HG02970 (cell line): ENCODE measurements around the gene KCMF1.

Source experiments
- ATAC-seq: cut with Tn5 transposase; IDR thresholded peaks from one replicate; pipeline ENCODE4 v1.9.1; 2021; ENCODE audit warnings: mild to moderate bottlenecking, moderate library complexity, moderate number of reproducible peaks; ENCODE audit not compliant: unreplicated experiment, low FRiP score

The KCMF1 gene

DNA sequence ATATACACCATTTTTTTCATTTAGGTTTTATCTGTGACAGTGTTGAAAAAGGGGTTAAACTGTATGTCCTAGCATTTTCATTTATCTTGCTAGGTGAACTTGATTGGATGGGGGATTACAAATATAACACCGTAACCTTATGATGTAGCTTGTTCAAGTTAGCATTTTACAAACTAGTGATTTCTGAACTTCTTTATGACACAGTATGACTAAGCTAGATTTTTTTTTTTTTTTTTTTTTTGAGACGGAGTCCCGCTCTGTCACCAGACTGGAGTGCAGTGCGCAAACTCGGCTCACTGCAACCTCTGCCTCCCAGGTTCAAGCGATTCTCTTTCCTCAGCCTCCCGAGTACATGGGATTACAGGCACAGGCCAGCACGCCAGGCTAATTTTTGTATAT lies 47.1 kb downstream of the KCMF1 start:
- ATAC-seq = no peak

GRCh38 chr2:85019121-85019520 lies 48.2 kb downstream of the KCMF1 start:
- no peak for ATAC-seq

GRCh38 chr2:85022232-85022631 lies 51.3 kb downstream of the KCMF1 start:
- no peak for ATAC-seq

DNA sequence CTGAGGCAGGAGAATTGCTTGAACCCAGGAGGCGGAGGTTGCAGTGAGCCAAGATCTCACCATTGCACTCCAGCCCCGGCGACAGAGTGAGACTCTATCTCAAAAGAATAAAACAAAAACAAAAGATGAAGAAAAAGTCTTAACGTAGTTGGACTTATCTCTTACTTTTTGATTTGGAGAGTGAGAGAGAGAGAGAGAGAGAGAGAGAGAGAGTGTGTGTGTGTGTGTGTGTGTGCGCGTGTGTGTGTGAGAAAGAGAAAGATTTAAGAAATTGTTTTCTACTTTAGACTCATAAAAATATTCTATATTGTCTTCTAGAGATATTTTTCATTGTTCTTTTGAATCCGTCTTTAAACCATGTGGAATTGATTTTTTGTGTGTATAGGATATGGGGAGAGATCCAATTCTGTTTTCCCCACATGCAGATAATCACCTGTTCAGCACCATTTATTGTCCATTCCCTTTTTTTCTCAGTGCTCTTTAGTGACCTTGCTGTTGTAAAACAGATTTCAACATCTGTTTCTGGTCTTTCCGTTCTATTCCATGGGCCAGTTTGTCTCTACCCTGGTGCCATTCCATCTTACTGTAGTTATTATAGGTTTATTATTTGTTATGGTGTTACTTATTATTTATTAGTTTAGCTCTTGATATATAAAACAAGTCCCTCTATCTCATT lies 53.5 kb downstream of the KCMF1 start:
- no peak for ATAC-seq

DNA sequence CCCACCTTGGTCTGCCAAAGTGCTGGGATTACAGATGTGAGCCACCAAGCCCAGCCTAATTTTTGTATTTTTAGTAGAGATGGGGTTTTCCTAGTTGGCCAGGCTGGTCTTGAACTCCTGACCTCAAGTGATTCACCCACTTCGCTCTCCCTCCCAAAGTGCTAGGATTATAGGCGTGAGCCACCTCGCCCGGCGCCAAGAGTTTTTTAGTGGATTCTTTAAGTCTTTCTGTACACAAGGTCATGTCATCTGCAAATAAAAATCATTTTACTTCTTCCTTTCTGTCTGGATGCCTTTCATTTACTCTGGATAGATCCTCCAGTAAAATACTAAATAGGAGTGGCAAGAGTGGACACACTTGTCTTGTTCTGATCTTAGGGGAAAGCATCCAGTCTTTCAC lies 61.7 kb downstream of the KCMF1 start:
- ATAC-seq = no peak

DNA sequence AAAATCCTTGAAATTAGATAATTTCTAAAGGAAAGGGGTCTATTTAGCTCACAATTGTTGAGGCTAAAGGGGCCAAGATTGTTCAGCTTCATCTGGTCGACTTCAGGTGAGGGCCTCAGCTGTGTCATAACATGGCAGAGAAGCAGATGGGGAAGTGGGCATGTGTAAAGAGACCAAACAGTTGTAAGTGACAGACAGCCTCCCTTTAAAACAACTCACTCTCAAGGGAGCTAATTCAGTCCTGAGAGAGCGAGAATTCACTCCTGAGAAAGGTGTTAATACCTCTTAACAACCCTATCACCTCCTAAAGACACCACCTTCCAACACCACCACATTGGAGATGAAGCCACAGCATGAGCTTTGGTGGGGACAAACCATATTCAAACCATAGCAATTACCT lies 62.4 kb downstream of the KCMF1 start:
- no peak for ATAC-seq

- no peak for ATAC-seq
These were observed 63.2 kb downstream of the KCMF1 start for GRCh38 chr2:85034158-85034557.

- no peak for ATAC-seq
These were observed 66.7 kb downstream of the KCMF1 start for GRCh38 chr2:85037622-85038021.

DNA sequence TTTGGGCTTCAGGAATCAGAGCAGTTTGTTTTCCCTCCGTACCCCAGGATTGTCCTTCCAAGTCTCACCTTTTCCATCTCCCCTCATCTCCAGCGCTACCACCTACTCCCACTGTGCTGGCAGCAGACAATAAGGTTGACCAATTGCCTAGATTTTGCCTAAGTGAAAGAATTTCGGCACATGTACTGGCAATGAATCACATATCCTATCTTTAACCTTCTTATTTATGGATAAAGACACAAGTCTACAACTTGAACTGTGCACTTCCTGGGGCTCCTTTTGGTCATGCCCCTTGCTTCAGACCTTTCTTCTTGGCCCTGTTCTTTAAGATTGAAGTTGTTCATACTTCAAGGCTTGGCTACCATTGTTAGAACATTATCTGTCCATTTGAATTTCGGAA lies 71.4 kb downstream of the KCMF1 start:
- ATAC-seq = no peak

GRCh38 chr2:85048534-85048933 lies 77.6 kb downstream of the KCMF1 start:
- ATAC-seq = no peak

DNA sequence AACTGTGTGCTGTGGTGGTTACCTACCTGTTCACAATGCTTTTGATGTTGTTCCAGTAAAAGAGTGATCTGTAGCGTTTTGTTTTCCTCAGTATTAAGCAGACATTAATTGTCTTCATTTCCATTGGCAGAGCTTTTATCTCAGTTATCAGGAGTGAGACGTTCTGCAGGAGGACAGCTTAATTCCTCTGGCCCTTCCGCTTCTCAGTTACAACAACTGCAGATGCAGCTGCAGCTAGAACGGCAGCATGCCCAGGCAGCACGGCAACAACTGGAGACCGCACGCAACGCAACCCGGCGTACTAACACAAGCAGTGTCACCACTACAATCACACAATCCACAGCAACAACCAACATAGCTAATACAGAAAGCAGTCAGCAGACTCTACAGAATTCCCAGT lies 78.3 kb downstream of the KCMF1 start:
- no peak for ATAC-seq

- ATAC-seq = no peak
These were observed 82.8 kb downstream of the KCMF1 start for GRCh38 chr2:85053802-85054201.

DNA sequence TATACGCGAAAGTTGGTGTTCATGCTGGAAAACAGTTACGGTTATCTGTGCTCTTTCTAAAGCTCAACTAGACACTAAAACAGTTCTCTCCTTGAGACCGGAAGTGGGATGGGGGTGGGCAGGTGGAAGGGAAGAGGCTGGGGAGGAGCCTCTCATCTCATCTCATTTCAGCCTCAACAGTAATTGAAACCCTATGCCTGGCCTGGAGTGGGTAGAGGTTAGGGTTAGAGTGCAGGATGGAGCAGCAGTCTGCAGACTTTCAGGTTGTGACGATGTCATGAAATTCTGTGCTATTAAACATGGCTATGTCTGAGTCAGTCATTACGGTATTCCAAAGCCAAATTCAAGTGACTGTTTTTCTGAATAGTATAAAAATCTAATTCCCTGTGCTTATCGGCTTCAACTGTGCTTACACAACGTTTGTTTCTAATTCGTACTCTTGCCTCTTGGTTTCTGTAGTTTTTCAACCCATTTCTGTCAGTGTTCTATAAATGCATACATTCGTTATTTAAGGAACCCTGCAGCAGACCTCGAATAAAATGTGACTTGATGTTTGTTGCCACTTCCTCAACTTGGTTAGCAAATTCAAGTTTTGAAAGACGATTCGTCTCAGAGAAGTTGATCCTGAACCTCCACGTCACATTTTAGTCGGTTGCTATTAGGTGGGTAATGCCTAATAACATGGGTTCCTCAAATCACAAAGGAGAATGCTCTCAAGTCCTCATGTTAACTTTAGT lies 86.4 kb downstream of the KCMF1 start:
- no peak for ATAC-seq

- ATAC-seq = no peak
These were observed 90.9 kb downstream of the KCMF1 start for GRCh38 chr2:85061896-85062295.

DNA sequence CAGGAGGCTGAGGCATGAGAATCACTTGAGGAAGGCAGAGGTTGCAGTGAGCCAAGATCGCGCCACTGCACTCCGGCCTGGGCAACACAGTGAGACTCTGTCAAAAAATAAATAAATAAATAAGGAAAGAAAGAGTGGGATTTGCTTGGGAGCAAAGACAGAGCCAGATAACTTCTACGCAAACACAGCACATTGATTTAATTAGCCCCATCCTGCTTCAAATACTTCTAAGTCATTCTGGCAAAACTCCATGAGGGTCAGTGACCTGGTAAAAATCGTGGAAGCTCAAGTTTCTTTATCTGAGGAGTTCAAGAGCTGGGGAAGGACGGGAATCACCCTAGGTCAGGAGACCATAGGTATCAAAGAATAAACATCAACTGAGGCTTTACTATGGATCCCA lies 91.6 kb downstream of the KCMF1 start:
- no peak for ATAC-seq

GRCh38 chr2:85063981-85064599 lies 93.1 kb downstream of the KCMF1 start:
- no peak for ATAC-seq

DNA sequence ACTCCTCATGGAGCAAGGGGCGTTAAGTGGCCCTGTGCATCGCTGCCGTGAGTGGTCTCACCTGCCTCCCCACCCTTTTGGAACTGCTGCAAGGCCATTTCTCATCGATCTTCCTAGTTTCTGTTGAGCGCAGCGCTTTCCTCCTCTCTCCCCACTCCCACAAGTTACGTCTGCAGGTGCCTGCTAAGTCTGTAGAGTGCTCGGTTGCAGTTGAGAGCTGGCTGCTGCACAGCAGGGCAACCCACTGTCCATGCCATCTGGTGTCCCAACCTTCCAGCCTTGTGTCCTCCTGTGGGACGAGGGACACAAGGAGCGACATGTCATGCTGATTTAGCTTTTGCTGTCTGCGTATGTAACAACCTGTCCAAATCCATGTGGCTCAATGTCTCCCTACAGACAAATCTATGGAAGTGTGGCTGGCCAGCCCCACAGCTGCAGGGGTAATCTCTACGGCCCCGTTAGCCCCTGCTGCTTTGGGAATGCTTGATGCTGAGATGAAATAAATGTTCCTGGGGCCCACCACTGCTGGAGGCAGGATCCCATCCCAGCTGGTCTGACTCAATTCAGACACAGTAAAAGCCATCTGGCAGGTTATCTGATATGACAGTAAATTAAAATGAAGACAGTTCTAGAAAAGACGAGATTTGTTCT lies 94.1 kb downstream of the KCMF1 start:
- ATAC-seq = no peak

DNA sequence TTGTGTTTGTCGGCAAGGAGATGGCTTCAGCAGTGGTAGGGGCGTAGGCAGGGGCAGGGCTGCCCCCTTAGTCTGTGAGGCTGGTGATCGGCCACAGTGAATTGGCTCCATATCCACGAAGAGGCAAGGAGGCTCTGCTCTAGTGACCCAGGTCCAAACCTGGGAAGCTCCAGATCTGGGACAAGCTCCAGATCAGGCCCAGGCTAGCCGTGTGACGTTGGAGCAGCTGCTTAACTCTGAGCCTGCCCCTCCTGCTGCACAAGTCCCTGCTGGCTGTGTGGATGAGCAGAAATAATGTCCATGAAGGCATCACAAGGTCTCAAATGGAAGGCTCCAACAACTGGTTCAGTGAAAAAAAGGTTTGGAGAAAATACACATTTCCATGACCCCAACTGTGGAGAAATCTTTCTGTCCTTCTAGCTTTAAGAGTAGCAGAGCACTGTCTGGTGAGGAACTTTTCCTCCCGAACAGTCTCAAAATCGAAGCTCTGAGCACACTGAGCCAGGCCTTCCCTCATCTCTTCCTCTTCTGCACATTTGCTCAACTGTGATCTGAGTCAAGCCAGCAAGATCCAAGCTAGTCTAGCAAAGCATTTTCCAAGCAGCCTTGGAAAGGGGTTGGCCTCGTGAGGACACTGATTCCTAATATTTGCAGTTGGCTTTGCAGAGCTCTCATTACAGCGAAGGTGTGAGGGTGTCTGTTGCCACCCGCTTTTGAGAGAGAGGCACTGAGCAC lies 95.2 kb downstream of the KCMF1 start:
- ATAC-seq = no peak

DNA sequence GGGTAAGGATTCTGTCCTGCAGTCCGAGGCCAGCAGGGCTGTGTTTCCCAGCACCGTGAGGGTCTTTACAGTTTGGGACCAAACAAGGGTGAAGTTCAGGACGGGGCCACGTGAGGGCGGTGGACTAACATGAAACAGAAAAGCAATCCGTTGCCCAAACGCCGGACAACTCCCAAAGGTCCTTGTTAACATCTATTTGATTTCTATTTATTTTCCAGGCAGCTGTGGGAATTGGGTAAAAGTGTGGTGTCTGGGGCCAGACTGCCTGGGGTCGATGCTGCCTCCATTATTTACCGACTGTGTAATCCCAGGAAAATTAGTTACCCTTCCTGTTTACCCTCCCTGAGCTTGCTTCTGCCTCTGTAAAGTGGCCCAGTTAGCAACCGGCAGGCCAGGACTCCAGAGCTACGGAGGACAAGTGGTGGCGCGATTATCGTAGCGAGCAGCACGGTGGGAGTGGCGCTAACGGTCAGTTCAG lies 96.0 kb downstream of the KCMF1 start:
- no peak for ATAC-seq

DNA sequence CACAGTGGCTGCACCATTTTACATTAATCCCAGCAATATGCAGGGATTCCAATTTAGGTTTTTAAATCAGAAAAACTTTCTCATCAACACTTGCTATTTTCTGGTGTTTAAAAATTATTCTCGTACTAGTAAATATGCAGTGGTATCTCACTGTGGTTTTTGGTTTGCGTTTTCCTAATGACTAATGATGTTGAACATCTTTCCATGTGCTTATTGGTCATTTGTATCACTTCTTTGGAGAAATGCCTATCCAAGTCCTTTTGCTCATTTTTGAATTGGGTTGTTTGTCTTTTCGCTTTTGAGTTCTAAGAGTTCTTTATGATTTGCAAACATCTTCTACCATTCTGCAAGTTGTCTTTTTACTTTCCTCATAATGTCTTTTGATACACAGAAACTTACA lies 100.1 kb downstream of the KCMF1 start:
- no peak for ATAC-seq

DNA sequence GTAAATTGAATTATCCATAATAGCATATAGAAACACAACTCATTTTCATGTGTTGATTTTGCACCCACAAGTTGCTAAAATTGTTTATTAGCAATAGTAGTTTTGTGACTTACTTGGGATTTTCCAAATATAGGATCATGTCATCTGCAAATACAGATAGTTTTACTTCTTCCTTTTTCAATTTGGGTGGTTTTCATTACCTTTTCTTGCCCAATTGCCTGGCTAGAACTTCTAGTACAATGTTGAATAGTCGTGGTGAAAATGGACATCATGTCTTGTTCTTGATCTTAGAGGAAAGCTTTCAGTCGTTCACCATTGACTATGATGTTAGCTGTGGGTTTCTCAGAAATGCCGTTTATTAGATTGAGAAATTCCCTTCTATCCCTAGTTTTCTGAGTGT lies 102.1 kb downstream of the KCMF1 start:
- ATAC-seq = no peak
